ENCODE measurements around the gene POLE. TPM values are rescaled to one million over a fixed set of nuclear protein-coding genes. Genes with fewer than 3 reads are reported as not detected.
A peak's percentile ranks its signal among the peaks of the same experiment; 100 is the strongest.

Gene POLE
- total RNA-seq: 10 to 100 TPM in 4 of 9 donors, 1 to 10 TPM in 5; 5.3 to 18.6 (median 9.8) TPM
- 10 to 100 TPM in 1 of 2 donors, 1 to 10 TPM in 1; 8.4 to 11.3 TPM for polyA plus RNA-seq
- long read RNA-seq, donor 1, partial matches to known transcripts: 1 of 3 reads
- long read RNA-seq, donor 1, other reads (novel, unspliced or antisense): 1 of 3 reads
- long read RNA-seq, donor 2, partial matches to known transcripts: 8 of 9 reads
- long read RNA-seq, donor 2, other reads (novel, unspliced or antisense): 0 of 9 reads
- long read RNA-seq, donor 3, partial matches to known transcripts: 2 of 4 reads
- long read RNA-seq, donor 3, other reads (novel, unspliced or antisense): 2 of 4 reads

GRCh38 chr12:132687211-132688164, at the start of gene POLE, which contains the start of gene PXMP2:
POLE (minus strand) TSS chr12:132687342; CDS start chr12:132687315, 27 bp downstream.
PXMP2 (plus strand) TSS chr12:132687587; CDS start chr12:132687671, 84 bp downstream.
- H3K9me3 ChIP-seq: no peaks in the 10 kb centered on the region
- peak within 1 kb of the TSS; percentile 62 to 95 (median 76) for H3K4me3 ChIP-seq
- no peaks in the 10 kb centered on the region for H3K36me3 ChIP-seq
- H3K4me1 ChIP-seq: peaks cover 0 to 20% (median 9%) of the 10 kb centered on the region in 12 donors
- TF ChIP-seq POLR2A (IDR thresholded peaks at IDR 0.05): peak; percentile 61 to 64
- TF ChIP-seq, protein P1, sequence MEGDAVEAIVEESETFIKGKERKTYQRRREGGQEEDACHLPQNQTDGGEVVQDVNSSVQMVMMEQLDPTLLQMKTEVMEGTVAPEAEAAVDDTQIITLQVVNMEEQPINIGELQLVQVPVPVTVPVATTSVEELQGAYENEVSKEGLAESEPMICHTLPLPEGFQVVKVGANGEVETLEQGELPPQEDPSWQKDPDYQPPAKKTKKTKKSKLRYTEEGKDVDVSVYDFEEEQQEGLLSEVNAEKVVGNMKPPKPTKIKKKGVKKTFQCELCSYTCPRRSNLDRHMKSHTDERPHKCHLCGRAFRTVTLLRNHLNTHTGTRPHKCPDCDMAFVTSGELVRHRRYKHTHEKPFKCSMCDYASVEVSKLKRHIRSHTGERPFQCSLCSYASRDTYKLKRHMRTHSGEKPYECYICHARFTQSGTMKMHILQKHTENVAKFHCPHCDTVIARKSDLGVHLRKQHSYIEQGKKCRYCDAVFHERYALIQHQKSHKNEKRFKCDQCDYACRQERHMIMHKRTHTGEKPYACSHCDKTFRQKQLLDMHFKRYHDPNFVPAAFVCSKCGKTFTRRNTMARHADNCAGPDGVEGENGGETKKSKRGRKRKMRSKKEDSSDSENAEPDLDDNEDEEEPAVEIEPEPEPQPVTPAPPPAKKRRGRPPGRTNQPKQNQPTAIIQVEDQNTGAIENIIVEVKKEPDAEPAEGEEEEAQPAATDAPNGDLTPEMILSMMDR (IDR thresholded peaks at IDR 0.05): peak in 2 of 12 donors; percentile 4 to 25
- intact Hi-C loops (cut with DNase I): no loop called here
- WGBS, 4 donors: 1 to 3% (median 2%) methylated on average over 27 to 134 of the region's 134 CpGs
- ATAC-seq (peak; percentile 97 to 99 (median 99)), DNase-seq (peak; percentile 97 to 98 (median 97))
- peak within 1 kb of the TSS in 11 of 12 donors; percentile 25 to 84 (median 71) for H3K27ac ChIP-seq
- no peaks in the 10 kb centered on the region for H3K27me3 ChIP-seq

DNA sequence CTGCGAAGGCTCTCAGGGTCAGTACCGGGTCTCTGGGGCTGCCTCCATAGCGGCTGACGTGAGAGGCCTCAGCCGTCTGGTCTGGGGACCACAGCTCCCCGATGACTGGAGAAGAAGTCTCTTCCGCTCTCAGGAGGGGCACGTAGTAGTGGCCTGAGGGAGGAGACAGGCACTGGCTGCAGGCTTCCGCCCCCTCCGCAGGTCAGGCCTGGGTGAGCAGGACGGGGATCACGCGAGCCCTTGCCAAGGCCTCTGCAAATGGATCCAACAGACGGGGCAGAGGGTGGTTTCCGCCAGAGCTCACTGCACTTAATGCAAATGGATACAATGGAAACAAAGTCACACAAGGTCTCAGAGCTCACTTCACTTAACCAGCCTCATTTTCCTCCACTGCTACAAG, 49.8 kb upstream of the POLE start:
- peaks cover 0 to 31% (median 4%) of the 10 kb centered on the region in 12 donors for H3K4me1 ChIP-seq
- no peaks in the 10 kb centered on the region for H3K9me3 ChIP-seq
- H3K36me3 ChIP-seq: peaks cover 0 to 96% (median 89%) of the 10 kb centered on the region in 9 donors
- no peaks in the 10 kb centered on the region for H3K27me3 ChIP-seq
- intact Hi-C loops (cut with DNase I): no loop called here
- TF ChIP-seq, protein P1 (IDR thresholded peaks at IDR 0.05): no peak
- no peak for TF ChIP-seq POLR2A (IDR thresholded peaks at IDR 0.05)
- 88 to 95% (median 92%) methylated on average over 14 to 15 of the region's 15 CpGs for WGBS, 4 donors
- DNase-seq: peak in 1 of 5 donors; percentile 43
- no peak overlapping the region for H3K27ac ChIP-seq
- H3K4me3 ChIP-seq: no peak overlapping the region
- no peak for ATAC-seq

GRCh38 chr12:132736378-132736777, 49.2 kb upstream of the POLE start:
- intact Hi-C loops (cut with DNase I): no loop called here
- Histone ChIP-seq H3K9me3 (no peaks in the 10 kb centered on the region), H3K4me1 (peaks cover 0 to 27% (median 4%) of the 10 kb centered on the region in 12 donors), H3K27me3 (no peaks in the 10 kb centered on the region), H3K4me3 (no peak overlapping the region), H3K27ac (no peak overlapping the region), H3K36me3 (peaks cover 0 to 96% (median 89%) of the 10 kb centered on the region in 9 donors)
- TF ChIP-seq, protein P1 (IDR thresholded peaks at IDR 0.05): no peak
- no peak for TF ChIP-seq POLR2A (IDR thresholded peaks at IDR 0.05)
- DNase-seq: peak in 1 of 5 donors; percentile 32
- ATAC-seq: no peak
- WGBS, 4 donors: 91 to 93% (median 93%) methylated on average over 12 of the region's 12 CpGs

Data from heart left ventricle (tissue), 16 donors.